OCI-LY7 (cell line): ENCODE results near the gene INPP5F. TPM values are rescaled to one million over a fixed set of nuclear protein-coding genes. Genes with fewer than 3 reads are reported as not detected.

Experiments used
- BruUV-seq: library from RNA; stranded (reverse); fragments of 400-500 nt; replicated peaks from 2 replicates; lab custom pipeline; 2021; lab: Mats Ljungman, UMichigan
- CTCF ChIA-PET: fragments of 300-600 bp; sonication (Branson Sonifier 250); formaldehyde crosslinking; loops from one replicate; lab custom pipeline; 2022; ENCODE audit warnings: antibody characterized with exemption; ENCODE audit not compliant: unreplicated experiment; lab: Charles Lee
- POLR2A ChIA-PET: fragments of 300-600 bp; sonication (Branson Sonifier 250); formaldehyde crosslinking; loops from one replicate; lab custom pipeline; 2022; ENCODE audit warnings: antibody characterized with exemption; lab: Charles Lee
- DNase-seq: peaks from one replicate; pipeline ENCODE4 v3.0.0-alpha.2; 2015; ENCODE audit warnings: low spot score
- H2AFZ ChIP-seq: fragments of 200-600 bp; sonication (generic), shearing (Covaris generic); 2 replicates; pipeline ENCODE4 v1.6.1; 2014; ENCODE audit warnings: mild to moderate bottlenecking, antibody characterized with exemption, low read length, moderate library complexity
- H3K27ac ChIP-seq: fragments of 200-600 bp; sonication (generic); 2 replicates; pipeline ENCODE4 v1.5.1; 2014; ENCODE audit warnings: mixed run types, low read depth, mild to moderate bottlenecking, moderate library complexity, low read length, inconsistent platforms; ENCODE audit not compliant: poor library complexity, severe bottlenecking
- H3K36me3 ChIP-seq: fragments of 200-600 bp; sonication (generic); 2 replicates; pipeline ENCODE4 v1.6.1; 2014; ENCODE audit warnings: mild to moderate bottlenecking, antibody characterized with exemption, low read length, moderate library complexity, mixed read lengths; ENCODE audit not compliant: insufficient read depth
- H3K4me1 ChIP-seq: fragments of 200-600 bp; sonication (generic); 2 replicates; pipeline ENCODE4 v1.5.1; 2014; ENCODE audit warnings: mild to moderate bottlenecking, low read length; ENCODE audit not compliant: insufficient read depth, poor library complexity, severe bottlenecking
- H3K4me2 ChIP-seq: fragments of 200-600 bp; sonication (generic); 2 replicates; pipeline ENCODE4 v1.6.1; 2014; ENCODE audit warnings: mild to moderate bottlenecking, low read length
- H3K4me3 ChIP-seq: fragments of 200-600 bp; sonication (generic); 2 replicates; pipeline ENCODE4 v1.5.1; 2014; ENCODE audit warnings: mild to moderate bottlenecking, low read depth, low read length; ENCODE audit not compliant: poor library complexity, severe bottlenecking
- H3K79me2 ChIP-seq: fragments of 200-600 bp; sonication (generic); 2 replicates; pipeline ENCODE4 v1.6.1; 2016; ENCODE audit warnings: low read depth, mild to moderate bottlenecking, low read length, moderate library complexity, mixed read lengths; ENCODE audit not compliant: insufficient read depth
- H3K9me2 ChIP-seq: fragments of 200-600 bp; sonication (generic); 2 replicates; pipeline ENCODE4 v1.6.1; 2016; ENCODE audit warnings: mild to moderate bottlenecking, low read length, mixed read lengths; ENCODE audit not compliant: insufficient read depth
- H3K9me3 ChIP-seq: fragments of 200-600 bp; sonication (generic); 2 replicates; pipeline ENCODE4 v1.6.1; 2014; ENCODE audit warnings: mild to moderate bottlenecking, mixed run types, low read length, mixed read lengths
- H4K20me1 ChIP-seq: fragments of 200-600 bp; sonication (generic); 2 replicates; pipeline ENCODE4 v1.6.1; 2014; ENCODE audit warnings: mild to moderate bottlenecking, antibody characterized with exemption, low read length, moderate library complexity, mixed read lengths; ENCODE audit not compliant: insufficient read depth
- CTCF ChIP-seq: fragments of 200-600 bp; sonication (generic); conservative IDR thresholded peaks from 2 replicates; pipeline ENCODE4 v1.5.1; 2014; ENCODE audit warnings: mild to moderate bottlenecking, antibody characterized with exemption, low read length, moderate library complexity, mixed read lengths
- EZH2phosphoT487 ChIP-seq: fragments of 200-600 bp; sonication (generic); IDR thresholded peaks from 2 replicates; pipeline ENCODE4 v1.6.1; 2018; ENCODE audit warnings: low read depth, borderline replicate concordance, mild to moderate bottlenecking, mixed run types, antibody characterized with exemption, low read length, moderate library complexity, mixed read lengths
- intact Hi-C: fragments of 100-400 bp; cut with micrococcal nuclease; formaldehyde crosslinking; loops from one replicate; pipeline ENCODE4 v1.10.0; 2022; ENCODE audit not compliant: unreplicated experiment
- total RNA-seq, 2 experiments: library from RNA; depleted of rRNA in 1 of 2; stranded (reverse); fragments of >200 nt in 1 of 2; shearing (Covaris generic) in 1 of 2; gene quantifications; 2 replicates each; pipeline ENCODE4 v1.2.3, GENCODE V29; 2014 to 2022

Gene INPP5F
- total RNA-seq, 2 experiments from 2014 or later, result 6.2 to 12.8 TPM

- Histone ChIP-seq H2AFZ (peak overlapping the region; percentile 73), H3K4me2 (peak overlapping the region; percentile 92), H3K9me2 (no peaks in the 10 kb centered on the region)
These were observed 378 bp upstream of the INPP5F start for GRCh38 chr10:119725517-119725827.

GRCh38 chr10:119726676-119727261, 919 bp downstream of the INPP5F start:
- H3K36me3 ChIP-seq, result no peaks in the 10 kb centered on the region
- H3K27ac ChIP-seq, result peak overlapping the region; percentile 24
- H3K4me3 ChIP-seq, result peak overlapping the region; percentile 92
- intact Hi-C loops, result loop anchor here (5.0 kb wide), 1 partner anchor 129 kb away; the partner anchor contains the start of gene TIAL1
- DNase-seq, result no peak
- CTCF ChIA-PET, result interaction anchor here (1.3 to 1.6 kb wide), 3 partner anchors 11 to 39 kb away, joined by 3 to 5 read pairs (median 4); no protein-coding TSS in a partner anchor
- H3K79me2 ChIP-seq, result peaks cover 8% of the 10 kb centered on the region; the same call in 1 of the 2 replicates
- TF ChIP-seq CTCF, result no peak
- H3K4me2 ChIP-seq, result peak overlapping the region; percentile 92
- peak overlapping the region; percentile 75; the same call in 1 of the 2 replicates for H2AFZ ChIP-seq
- H3K4me1 ChIP-seq, result peaks cover 39% of the 10 kb centered on the region
- POLR2A ChIA-PET, result interaction anchor here (0.5 to 6.4 kb wide), 12 partner anchors 9 to 742 kb away, joined by 3 to 79 read pairs (median 4); partner anchors contain the start of gene MCMBP
- no peaks in the 10 kb centered on the region for H3K9me2 ChIP-seq
- 0 out of 2 replicates have a peak, but pooled peaks cover 9% of the 10 kb centered on the region for H4K20me1 ChIP-seq
- no TSS peak for BruUV-seq
- no peaks in the 10 kb centered on the region for H3K9me3 ChIP-seq

More at GRCh38 chr10:119725517-119725827, 378 bp upstream of the INPP5F start:
- POLR2A ChIA-PET, result interaction anchor here (0.6 to 6.4 kb wide), 18 partner anchors 10 to 1685 kb away, joined by 3 to 79 read pairs (median 4); partner anchors contain the start of genes BAG3 and MCMBP
- CTCF ChIA-PET, result interaction anchor here (1.1 to 1.6 kb wide), 6 partner anchors 11 to 516 kb away, joined by 3 to 5 read pairs (median 5); no protein-coding TSS in a partner anchor
- intact Hi-C loops, result loop anchor here (1.0 to 5.0 kb wide), 4 partner anchors 21 to 147 kb away; partner anchors contain the start of genes MCMBP and TIAL1
- peak overlapping the region; percentile 92 for H3K4me3 ChIP-seq
- no peak for DNase-seq
- no peaks in the 10 kb centered on the region for H3K9me3 ChIP-seq
- H3K4me1 ChIP-seq, result peaks cover 39% of the 10 kb centered on the region
- H3K79me2 ChIP-seq, result peaks cover 8% of the 10 kb centered on the region; the same call in 1 of the 2 replicates
- H3K36me3 ChIP-seq, result no peaks in the 10 kb centered on the region
- BruUV-seq, result no TSS peak
- TF ChIP-seq EZH2phosphoT487 (no peak), CTCF (no peak)
- 0 out of 2 replicates have a peak, but pooled peaks cover 9% of the 10 kb centered on the region for H4K20me1 ChIP-seq
- H3K27ac ChIP-seq, result peak overlapping the region; percentile 74
